ENCODE results near the gene RAB31. TPM values are rescaled to one million over a fixed set of nuclear protein-coding genes. Genes with fewer than 3 reads are reported as not detected.
A peak's percentile ranks its signal among the peaks of the same experiment; 100 is the strongest.

Gene RAB31
- total RNA-seq, 2 experiments from 2014 or later = not detected

DNA sequence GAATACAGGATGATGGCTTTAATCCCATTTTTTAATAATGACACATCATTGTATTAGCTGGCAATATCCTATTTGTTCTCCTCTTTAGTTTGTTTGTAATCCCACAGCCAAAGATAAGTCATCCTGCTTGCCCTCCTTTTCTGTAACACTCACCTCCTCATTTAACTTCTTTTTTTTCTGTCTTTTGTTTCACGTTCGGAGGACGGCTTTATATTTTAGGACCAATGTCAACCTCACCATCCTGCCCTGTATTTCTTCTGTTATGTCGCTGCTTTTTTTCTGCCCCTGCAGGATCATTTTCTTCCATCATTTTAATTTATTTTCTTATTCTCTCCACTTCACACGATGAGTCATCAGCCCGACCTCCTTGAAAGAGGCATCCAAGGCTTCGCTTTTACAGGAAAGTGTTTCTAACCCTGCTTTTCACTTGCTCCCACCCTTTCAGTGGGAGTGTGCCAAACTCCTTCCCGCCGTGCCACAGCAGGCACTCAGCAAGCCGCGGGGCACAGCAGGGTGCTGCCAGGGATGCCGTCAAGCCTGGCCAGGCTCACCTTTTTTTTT is 11.4 kb downstream of the RAB31 start:
- Mint-ChIP-seq H3K4me1 (ENCODE audit: low read depth) (no peaks in the 10 kb centered on the region), H3K27me3 (ENCODE audit: low read depth) (peaks cover 30% of the 10 kb centered on the region), H3K9me3 (ENCODE audit: insufficient read depth) (no peaks in the 10 kb centered on the region), H3K27ac (no peak overlapping the region), H3K36me3 (ENCODE audit: low read depth) (no peaks in the 10 kb centered on the region), H3K4me3 (no peak overlapping the region)
- ChIA-PET POLR2A (no interaction called here), CTCF (no interaction called here)
- DNase-seq (no peak), ATAC-seq (no peak)

DNA sequence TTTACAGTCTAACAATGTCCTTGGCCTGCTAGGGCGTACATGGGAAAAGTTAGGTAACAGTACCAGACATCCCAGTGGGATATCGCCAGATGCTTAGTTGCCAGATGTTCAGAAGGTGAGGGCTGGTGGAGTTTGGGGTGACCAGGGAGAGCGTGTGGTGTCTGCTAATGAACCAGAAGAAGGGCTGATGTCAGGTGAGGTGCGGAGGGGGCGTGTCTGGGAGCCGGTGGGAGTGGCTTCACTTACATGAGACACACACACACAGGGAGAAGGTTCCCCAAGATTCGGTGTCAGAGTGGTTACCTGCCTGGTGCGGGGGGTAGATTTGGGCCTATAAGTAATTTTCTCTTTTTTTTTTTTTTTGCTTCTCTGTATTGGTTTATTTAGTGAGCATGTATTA is 12.2 kb downstream of the RAB31 start:
- H3K27ac Mint-ChIP-seq = no peak overlapping the region
- no peaks in the 10 kb centered on the region for H3K36me3 Mint-ChIP-seq (ENCODE audit: low read depth)
- no peaks in the 10 kb centered on the region for H3K4me1 Mint-ChIP-seq (ENCODE audit: low read depth)
- ChIA-PET CTCF (no interaction called here), POLR2A (no interaction called here)
- no peak for DNase-seq
- no peak for ATAC-seq
- no peak overlapping the region for H3K4me3 Mint-ChIP-seq
- H3K27me3 Mint-ChIP-seq (ENCODE audit: low read depth) = peaks cover 31% of the 10 kb centered on the region
- no peaks in the 10 kb centered on the region for H3K9me3 Mint-ChIP-seq (ENCODE audit: insufficient read depth)

DNA sequence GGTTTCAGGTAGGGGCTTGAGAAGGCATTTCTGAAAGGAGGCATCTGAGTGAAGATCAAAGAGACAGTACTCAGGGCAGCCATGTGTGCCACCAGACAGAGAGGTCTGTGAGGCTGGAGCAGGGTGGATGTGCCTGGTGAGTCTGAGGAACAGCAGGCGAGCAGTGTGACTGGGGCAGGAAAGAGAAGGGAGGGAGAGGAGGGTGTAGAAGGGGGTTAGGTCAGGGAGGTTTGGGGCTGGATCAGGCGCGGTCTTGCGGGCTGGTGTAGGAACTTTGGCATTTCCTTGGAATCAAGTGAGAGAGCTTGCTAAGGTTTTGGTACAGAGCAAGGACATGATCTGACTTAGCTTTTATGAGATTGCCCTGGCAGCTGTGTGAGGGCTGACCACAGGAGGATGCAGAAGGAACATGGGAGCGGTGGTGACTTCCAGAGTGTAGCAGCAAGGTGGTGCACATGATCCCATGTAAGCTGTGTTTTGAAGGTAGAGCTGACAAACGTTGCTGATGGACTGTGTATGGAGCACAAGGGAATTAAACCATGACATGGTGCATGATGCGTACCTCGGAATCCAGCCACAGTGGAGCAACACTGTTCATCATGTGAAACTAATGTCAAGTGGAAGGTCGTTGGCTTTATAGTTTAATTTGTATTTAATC is 13.9 kb downstream of the RAB31 start:
- H3K9me3 Mint-ChIP-seq (ENCODE audit: insufficient read depth) = no peaks in the 10 kb centered on the region
- H3K36me3 Mint-ChIP-seq (ENCODE audit: low read depth) = no peaks in the 10 kb centered on the region
- no peak overlapping the region for H3K4me3 Mint-ChIP-seq
- ChIA-PET CTCF (interaction anchor here (0.7 kb wide), 1 partner anchor 179 kb away, joined by 4 read pairs; no protein-coding TSS in a partner anchor), POLR2A (no interaction called here)
- ATAC-seq (no peak), DNase-seq (no peak)
- H3K4me1 Mint-ChIP-seq (ENCODE audit: low read depth) = no peaks in the 10 kb centered on the region
- peaks cover 35% of the 10 kb centered on the region for H3K27me3 Mint-ChIP-seq (ENCODE audit: low read depth)
- no peak overlapping the region for H3K27ac Mint-ChIP-seq

DNA sequence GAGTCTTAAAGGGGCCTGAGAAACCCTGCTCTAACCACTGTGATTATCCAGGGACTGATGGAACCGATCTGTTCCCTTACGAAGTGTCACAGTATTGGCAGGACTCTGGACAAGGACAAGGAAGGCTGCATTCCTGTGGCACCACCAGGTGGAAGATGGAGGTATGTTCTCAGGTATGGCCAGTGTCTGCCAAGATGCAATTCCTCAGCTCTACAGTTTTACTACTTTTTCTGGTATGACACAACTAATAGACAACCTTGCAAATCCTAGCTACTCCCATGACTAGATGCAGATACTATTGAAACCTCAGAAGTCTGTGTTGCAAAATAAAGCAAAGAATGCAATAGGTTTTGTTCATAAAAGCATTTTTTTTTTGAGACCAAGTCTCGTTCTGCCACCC is 14.6 kb downstream of the RAB31 start:
- ATAC-seq (no peak), DNase-seq (no peak)
- Mint-ChIP-seq H3K27me3 (ENCODE audit: low read depth) (peaks cover 32% of the 10 kb centered on the region), H3K9me3 (ENCODE audit: insufficient read depth) (no peaks in the 10 kb centered on the region), H3K4me1 (ENCODE audit: low read depth) (no peaks in the 10 kb centered on the region), H3K36me3 (ENCODE audit: low read depth) (no peaks in the 10 kb centered on the region), H3K4me3 (no peak overlapping the region), H3K27ac (no peak overlapping the region)
- ChIA-PET CTCF (interaction anchor here (0.7 kb wide), 1 partner anchor 180 kb away, joined by 4 read pairs; no protein-coding TSS in a partner anchor), POLR2A (no interaction called here)

DNA sequence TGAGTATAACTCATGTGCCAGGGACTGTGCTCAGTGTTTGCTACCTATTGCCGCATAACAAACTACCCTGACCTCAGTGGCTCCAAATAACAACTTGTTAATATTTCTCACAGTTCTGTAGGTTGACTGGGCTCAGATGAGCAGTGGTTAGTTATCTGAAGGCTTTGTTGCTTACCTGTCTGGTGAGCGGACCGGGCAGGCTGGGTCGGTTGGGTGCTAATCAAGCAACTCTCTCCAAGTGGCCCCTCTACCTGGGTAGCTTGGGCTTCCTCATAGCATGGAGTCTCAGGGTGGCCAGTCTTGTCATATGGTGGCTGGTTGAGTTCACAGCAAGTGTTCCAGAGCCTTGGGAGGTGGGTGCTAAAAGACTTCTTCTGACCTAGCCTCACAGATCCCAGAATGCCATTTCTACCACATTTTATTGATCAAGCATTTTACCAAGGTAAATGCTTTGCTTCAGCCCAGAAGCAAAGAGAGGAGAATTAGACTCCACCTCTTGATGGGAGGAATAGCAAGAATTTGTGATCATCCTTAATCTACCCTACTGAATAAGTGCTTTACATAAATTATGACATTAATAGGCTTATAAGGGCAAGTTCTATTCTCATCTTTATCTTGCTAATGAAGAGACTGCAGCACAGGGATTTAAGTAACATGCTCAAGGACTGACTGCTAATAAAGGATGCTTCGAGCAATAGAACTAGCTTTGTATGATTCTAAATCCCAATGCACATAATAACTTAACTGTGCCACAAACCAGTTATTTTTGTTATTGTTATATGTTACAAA is 16.9 kb downstream of the RAB31 start:
- peaks cover 34% of the 10 kb centered on the region for H3K27me3 Mint-ChIP-seq (ENCODE audit: low read depth)

DNA sequence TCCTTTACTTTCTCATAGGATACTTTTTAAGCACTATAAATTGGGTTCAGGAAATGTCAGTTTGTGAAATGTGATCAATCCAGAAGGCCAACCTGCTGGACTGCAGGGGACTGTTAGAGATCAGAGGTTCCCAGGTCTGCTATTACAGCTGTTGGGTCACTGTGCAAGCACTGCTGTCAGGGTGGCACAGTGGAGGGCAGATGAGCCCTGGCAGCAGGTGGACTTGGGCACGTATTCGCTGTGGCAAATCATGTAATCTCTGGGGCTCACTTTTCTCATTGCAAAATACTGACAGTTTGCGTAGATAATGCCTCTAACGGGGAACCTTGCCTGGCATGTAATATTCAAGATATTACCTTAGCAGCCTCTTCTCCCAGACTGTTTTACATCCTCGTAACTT is 18.1 kb downstream of the RAB31 start:
- CTCF ChIA-PET = no interaction called here
- Mint-ChIP-seq H3K27ac (no peak overlapping the region), H3K27me3 (ENCODE audit: low read depth) (peaks cover 38% of the 10 kb centered on the region), H3K4me3 (no peak overlapping the region), H3K4me1 (ENCODE audit: low read depth) (no peaks in the 10 kb centered on the region), H3K36me3 (ENCODE audit: low read depth) (no peaks in the 10 kb centered on the region), H3K9me3 (ENCODE audit: insufficient read depth) (no peaks in the 10 kb centered on the region)
- POLR2A ChIA-PET = no interaction called here
- ATAC-seq = no peak
- DNase-seq = no peak

More for the DNA sequence above, 16.9 kb downstream of the RAB31 start:
- no peak for DNase-seq
- Mint-ChIP-seq H3K4me3 (no peak overlapping the region), H3K4me1 (ENCODE audit: low read depth) (no peaks in the 10 kb centered on the region), H3K36me3 (ENCODE audit: low read depth) (no peaks in the 10 kb centered on the region), H3K9me3 (ENCODE audit: insufficient read depth) (no peaks in the 10 kb centered on the region), H3K27ac (no peak overlapping the region)
- CTCF ChIA-PET = no interaction called here
- POLR2A ChIA-PET = no interaction called here
- ATAC-seq = no peak

DNA sequence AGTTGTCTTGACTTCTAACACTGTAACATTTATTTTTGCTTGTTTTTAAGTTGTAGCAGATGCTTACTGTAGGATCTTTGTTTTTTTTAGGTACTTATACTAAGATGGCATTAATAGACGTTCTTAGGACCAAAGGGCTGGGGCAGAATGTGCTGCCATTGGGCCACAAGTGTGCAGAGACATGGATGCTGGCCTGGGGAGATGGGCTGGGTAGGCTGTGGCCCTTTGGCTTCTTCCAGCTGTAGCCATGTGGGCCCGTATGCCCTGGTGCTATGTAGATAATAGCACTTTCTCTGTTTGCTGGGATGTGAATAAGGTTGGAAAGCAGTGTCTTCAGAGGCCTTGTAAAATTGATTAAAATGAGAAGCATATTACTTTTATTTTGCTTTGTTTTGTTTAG is 18.8 kb downstream of the RAB31 start:
- Mint-ChIP-seq H3K4me1 (ENCODE audit: low read depth) (no peaks in the 10 kb centered on the region), H3K36me3 (ENCODE audit: low read depth) (no peaks in the 10 kb centered on the region), H3K27me3 (ENCODE audit: low read depth) (peaks cover 38% of the 10 kb centered on the region), H3K9me3 (ENCODE audit: insufficient read depth) (no peaks in the 10 kb centered on the region), H3K4me3 (no peak overlapping the region), H3K27ac (no peak overlapping the region)
- ChIA-PET POLR2A (no interaction called here), CTCF (no interaction called here)
- DNase-seq = no peak
- no peak for ATAC-seq

DNA sequence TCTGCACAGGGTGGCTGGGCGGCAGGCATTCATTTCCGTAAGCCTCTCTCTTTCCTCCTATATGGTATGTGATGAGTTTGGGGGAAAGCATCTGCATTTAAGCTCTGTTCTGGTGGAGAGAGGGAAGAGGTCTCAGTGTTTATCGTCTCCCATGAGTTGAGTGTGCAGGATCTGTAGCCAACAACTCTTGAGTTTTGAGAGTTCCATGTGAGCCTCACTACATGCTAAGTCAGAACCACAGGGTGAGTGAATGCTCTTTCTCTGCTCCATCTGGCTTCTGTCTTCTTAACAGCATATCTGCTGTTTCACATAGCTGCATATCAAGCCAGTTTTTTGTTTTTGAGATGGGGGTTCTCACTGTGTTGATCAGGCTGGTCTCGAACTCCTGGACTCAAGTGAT is 22.7 kb downstream of the RAB31 start:
- DNase-seq = no peak
- CTCF ChIA-PET = no interaction called here
- ATAC-seq = no peak
- POLR2A ChIA-PET = no interaction called here
- H3K36me3 Mint-ChIP-seq (ENCODE audit: low read depth) = no peaks in the 10 kb centered on the region
- H3K27ac Mint-ChIP-seq = no peak overlapping the region
- H3K9me3 Mint-ChIP-seq (ENCODE audit: insufficient read depth) = no peaks in the 10 kb centered on the region
- H3K4me1 Mint-ChIP-seq (ENCODE audit: low read depth) = peaks cover 18% of the 10 kb centered on the region
- H3K4me3 Mint-ChIP-seq = no peak overlapping the region
- peaks cover 31% of the 10 kb centered on the region for H3K27me3 Mint-ChIP-seq (ENCODE audit: low read depth)

DNA sequence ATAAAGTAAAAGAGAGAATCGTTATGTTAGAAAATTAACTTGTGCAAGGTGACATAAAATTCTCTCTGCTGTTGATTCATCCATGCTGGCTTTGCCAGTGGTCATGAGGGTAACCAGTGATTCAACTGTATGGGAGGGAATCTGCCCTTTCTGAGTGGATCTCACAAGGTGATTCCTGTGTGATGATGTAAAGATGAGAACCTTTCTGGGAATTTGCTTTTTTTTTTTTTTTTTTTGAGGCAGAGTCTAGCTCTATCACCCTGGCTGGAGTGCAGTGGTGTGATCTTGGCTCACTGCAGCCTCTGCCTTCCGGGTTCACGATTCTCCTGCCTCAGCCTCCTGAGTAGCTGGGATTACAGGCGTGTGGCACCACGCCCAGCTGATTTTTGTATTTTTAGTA is 23.3 kb downstream of the RAB31 start:
- ATAC-seq (no peak), DNase-seq (no peak)
- Mint-ChIP-seq H3K4me1 (ENCODE audit: low read depth) (peaks cover 18% of the 10 kb centered on the region), H3K27me3 (ENCODE audit: low read depth) (peaks cover 31% of the 10 kb centered on the region), H3K36me3 (ENCODE audit: low read depth) (no peaks in the 10 kb centered on the region), H3K9me3 (ENCODE audit: insufficient read depth) (no peaks in the 10 kb centered on the region), H3K4me3 (no peak overlapping the region), H3K27ac (no peak overlapping the region)
- POLR2A ChIA-PET = no interaction called here
- CTCF ChIA-PET = no interaction called here

DNA sequence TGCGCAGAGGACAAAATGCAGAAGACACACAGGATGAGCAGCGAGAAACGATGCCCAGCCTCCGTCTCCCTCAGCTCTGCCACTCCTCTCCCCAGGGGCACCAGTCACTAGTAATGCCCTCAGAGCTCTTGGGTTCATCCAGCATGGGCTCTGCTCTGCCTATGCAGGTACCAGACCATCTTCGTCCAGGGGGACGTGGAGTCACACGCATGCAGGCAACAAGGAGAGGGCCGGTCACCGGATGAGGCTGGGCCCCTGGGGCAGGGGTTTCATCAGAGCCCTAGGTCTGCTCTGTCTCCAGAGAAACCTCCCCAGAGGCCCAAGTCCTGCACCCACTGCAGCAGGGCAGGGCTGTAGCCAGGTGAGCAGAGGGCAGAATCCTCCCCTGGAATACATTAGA is 23.9 kb downstream of the RAB31 start:
- ChIA-PET POLR2A (no interaction called here), CTCF (no interaction called here)
- DNase-seq = no peak
- Mint-ChIP-seq H3K4me1 (ENCODE audit: low read depth) (peaks cover 18% of the 10 kb centered on the region), H3K9me3 (ENCODE audit: insufficient read depth) (no peaks in the 10 kb centered on the region), H3K27ac (no peak overlapping the region), H3K36me3 (ENCODE audit: low read depth) (no peaks in the 10 kb centered on the region), H3K27me3 (ENCODE audit: low read depth) (peaks cover 34% of the 10 kb centered on the region), H3K4me3 (no peak overlapping the region)
- ATAC-seq = no peak

DNA sequence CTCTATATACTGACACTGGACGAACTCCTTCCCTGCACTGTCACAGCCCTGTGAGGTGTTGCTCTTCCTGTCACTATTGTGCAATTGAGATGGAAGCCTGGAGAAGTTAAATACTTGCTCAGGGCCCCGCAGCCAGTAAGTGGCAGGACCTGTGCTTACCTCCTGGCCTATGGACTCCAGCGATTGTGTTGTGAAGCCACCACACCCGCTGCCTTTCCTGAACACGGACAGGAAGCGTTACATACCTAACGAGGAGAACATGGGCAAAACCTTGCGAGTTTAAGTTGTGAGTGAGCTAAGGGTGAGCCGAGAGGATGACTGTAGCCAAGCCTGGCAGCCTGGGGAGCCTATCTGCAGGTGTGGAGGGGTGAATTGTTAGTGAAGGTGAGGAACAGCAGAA is 26.1 kb downstream of the RAB31 start:
- CTCF ChIA-PET = no interaction called here

DNA sequence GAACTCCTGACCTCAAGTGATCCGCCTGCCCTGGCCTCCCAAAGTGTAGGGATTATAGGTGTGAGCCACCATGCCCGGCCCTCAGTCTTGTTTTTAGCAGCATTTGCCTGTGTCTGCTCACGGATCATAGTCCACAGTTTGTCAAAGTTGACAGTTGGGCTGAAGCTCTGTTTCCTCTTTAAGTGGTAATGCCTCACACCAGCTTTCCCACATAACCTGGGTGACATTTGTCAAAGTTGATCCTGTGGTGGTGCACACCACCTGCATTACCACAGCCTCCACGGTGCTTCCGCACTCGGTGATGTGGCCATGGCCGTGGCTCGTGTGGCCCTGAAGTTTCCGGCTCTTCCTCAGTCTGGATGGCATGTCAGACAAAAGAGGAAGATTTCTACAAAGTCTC is 27.1 kb downstream of the RAB31 start:
- H3K36me3 Mint-ChIP-seq (ENCODE audit: low read depth) = no peaks in the 10 kb centered on the region
- ChIA-PET CTCF (no interaction called here), POLR2A (interaction anchor here (0.8 kb wide), 1 partner anchor 652 kb away, joined by 3 read pairs; no protein-coding TSS in a partner anchor)
- peaks cover 18% of the 10 kb centered on the region for H3K4me1 Mint-ChIP-seq (ENCODE audit: low read depth)
- DNase-seq (peak; percentile 63), ATAC-seq (peak; percentile 53)
- peaks cover 46% of the 10 kb centered on the region for H3K27me3 Mint-ChIP-seq (ENCODE audit: low read depth)
- H3K27ac Mint-ChIP-seq = no peak overlapping the region
- no peaks in the 10 kb centered on the region for H3K9me3 Mint-ChIP-seq (ENCODE audit: insufficient read depth)
- H3K4me3 Mint-ChIP-seq = peak overlapping the region; percentile 14

More for the DNA sequence above, 26.1 kb downstream of the RAB31 start:
- Mint-ChIP-seq H3K27ac (no peak overlapping the region), H3K36me3 (ENCODE audit: low read depth) (no peaks in the 10 kb centered on the region), H3K27me3 (ENCODE audit: low read depth) (peaks cover 42% of the 10 kb centered on the region), H3K4me1 (ENCODE audit: low read depth) (peaks cover 18% of the 10 kb centered on the region), H3K4me3 (no peak overlapping the region), H3K9me3 (ENCODE audit: insufficient read depth) (no peaks in the 10 kb centered on the region)
- POLR2A ChIA-PET = no interaction called here
- ATAC-seq = no peak
- DNase-seq = no peak
